WTC11 (cell line): ENCODE measurements around the gene IGSF11. TPM values are rescaled to one million over a fixed set of nuclear protein-coding genes. Genes with fewer than 3 reads are reported as not detected.

Experiments used
- ATAC-seq: fragments of 200-7000 bp; cut with Tn5 transposase; 2 replicates; pipeline ENCODE4 v1.10.0; 2021; ENCODE audit warnings: mild to moderate bottlenecking, moderate library complexity
- CTCF ChIA-PET: fragments of 300-600 bp; sonication (Branson Sonifier 250); formaldehyde crosslinking; loops from one replicate; lab custom pipeline; 2021; ENCODE audit warnings: antibody characterized with exemption; lab: Charles Lee
- POLR2A ChIA-PET: fragments of 350-600 bp; sonication (Branson Sonifier 250); formaldehyde crosslinking; loops from one replicate; lab custom pipeline; 2021; ENCODE audit warnings: antibody characterized with exemption; lab: Charles Lee
- DNase-seq: peaks from one replicate; pipeline ENCODE4 v3.0.0; 2021; ENCODE audit warnings: low spot score
- H3K27ac Mint-ChIP-seq: 2 replicates; pipeline ENCODE4 v1.8.0; 2021; ENCODE audit warnings: mixed read lengths
- H3K27me3 Mint-ChIP-seq: 2 replicates; pipeline ENCODE4 v1.8.0; 2021; ENCODE audit warnings: low read depth, mild to moderate bottlenecking, moderate library complexity, mixed read lengths
- H3K36me3 Mint-ChIP-seq: 2 replicates; pipeline ENCODE4 v1.8.0; 2021; ENCODE audit warnings: mixed read lengths
- H3K4me1 Mint-ChIP-seq: 2 replicates; pipeline ENCODE4 v1.8.0; 2022; ENCODE audit warnings: mixed read lengths
- H3K4me3 Mint-ChIP-seq: 2 replicates; pipeline ENCODE4 v1.8.0; 2021; ENCODE audit warnings: mild to moderate bottlenecking, moderate library complexity, mixed read lengths
- H3K9me3 Mint-ChIP-seq: 2 replicates; pipeline ENCODE4 v1.8.0; 2021; ENCODE audit warnings: mixed read lengths
- ATF1 ChIP-seq: sonication (generic); formaldehyde crosslinking; IDR thresholded peaks from 2 replicates; pipeline ENCODE4 v1.8.1; 2023; ENCODE audit warnings: mild to moderate bottlenecking, moderate library complexity, missing genetic modification reagents
- ELF4 ChIP-seq: sonication (generic); formaldehyde crosslinking; IDR thresholded peaks from 2 replicates; pipeline ENCODE4 v1.8.1; 2022; ENCODE audit warnings: low read depth, mild to moderate bottlenecking, moderate library complexity, missing genetic modification reagents
- GRHL2 ChIP-seq: fragments of 250-450 bp; sonication (Bioruptor Pico); IDR thresholded peaks from 2 replicates; pipeline ENCODE4 v1.8.0; 2022; ENCODE audit warnings: mild to moderate bottlenecking, moderate library complexity; ENCODE audit not compliant: insufficient replicate concordance, severe bottlenecking
- JAZF1 ChIP-seq: fragments of 250-450 bp; sonication (Bioruptor Pico); IDR thresholded peaks from 2 replicates; pipeline ENCODE4 v1.9.0; 2021; ENCODE audit warnings: moderate library complexity, mild to moderate bottlenecking, inconsistent platforms
- KAT7 ChIP-seq: sonication (generic); formaldehyde crosslinking; IDR thresholded peaks from 2 replicates; pipeline ENCODE4 v1.8.1; 2023; ENCODE audit warnings: missing genetic modification reagents, mild to moderate bottlenecking, borderline replicate concordance
- NFATC4 ChIP-seq: fragments of 250-450 bp; sonication (Bioruptor Pico); IDR thresholded peaks from 2 replicates; pipeline ENCODE4 v1.9.0; 2021; ENCODE audit warnings: mild to moderate bottlenecking
- NFYB ChIP-seq: sonication (generic); formaldehyde crosslinking; conservative IDR thresholded peaks from 2 replicates; pipeline ENCODE4 v1.8.0; 2022; ENCODE audit warnings: low read depth, missing genetic modification reagents
- NR1H2 ChIP-seq: sonication (generic); formaldehyde crosslinking; IDR thresholded peaks from 2 replicates; pipeline ENCODE4 v1.9.0; 2021; ENCODE audit warnings: mild to moderate bottlenecking, moderate library complexity, missing genetic modification reagents
- NR3C1 ChIP-seq: sonication (generic); formaldehyde crosslinking; conservative IDR thresholded peaks from 2 replicates; pipeline ENCODE4 v1.8.1; 2023; ENCODE audit warnings: low read depth, mild to moderate bottlenecking, missing genetic modification reagents
- OVOL2 ChIP-seq: fragments of 250-450 bp; sonication (Bioruptor Pico); IDR thresholded peaks from 2 replicates; pipeline ENCODE4 v1.9.0; 2021; ENCODE audit warnings: mild to moderate bottlenecking, borderline replicate concordance
- PRRX2 ChIP-seq: fragments of 250-450 bp; sonication (Bioruptor Pico); IDR thresholded peaks from 2 replicates; pipeline ENCODE4 v1.8.0; 2021; ENCODE audit warnings: mild to moderate bottlenecking
- TEAD4 ChIP-seq: sonication (generic); formaldehyde crosslinking; IDR thresholded peaks from 2 replicates; pipeline ENCODE4 v1.8.0; 2022; ENCODE audit warnings: mild to moderate bottlenecking, missing genetic modification reagents
- TP53 ChIP-seq: sonication (generic); formaldehyde crosslinking; IDR thresholded peaks from 2 replicates; pipeline ENCODE4 v1.8.1; 2023; ENCODE audit warnings: mild to moderate bottlenecking, missing genetic modification reagents
- ZNF396 ChIP-seq: fragments of 250-450 bp; sonication (Bioruptor Pico); IDR thresholded peaks from 2 replicates; pipeline ENCODE4 v1.8.0; 2021; ENCODE audit warnings: mild to moderate bottlenecking, moderate library complexity, borderline replicate concordance
- total RNA-seq: library from RNA; stranded (reverse); gene quantifications from 3 replicates; pipeline ENCODE4 v1.2.3, GENCODE V29; 2021
- TF ChIP-seq, protein P1 (sequence below): sonication (generic); formaldehyde crosslinking; IDR thresholded peaks from 2 replicates; pipeline ENCODE4 v1.8.1; 2023; ENCODE audit warnings: mild to moderate bottlenecking, moderate library complexity, missing genetic modification reagents
- TF ChIP-seq, protein P2 (sequence below): sonication (generic); formaldehyde crosslinking; IDR thresholded peaks from 2 replicates; pipeline ENCODE4 v1.8.1; 2023; ENCODE audit warnings: mild to moderate bottlenecking, missing genetic modification reagents
- TF ChIP-seq, protein P3 (sequence below): sonication (generic); formaldehyde crosslinking; IDR thresholded peaks from 2 replicates; pipeline ENCODE4 v1.8.0; 2023; ENCODE audit warnings: mild to moderate bottlenecking, missing genetic modification reagents
- TF ChIP-seq, protein P4 (sequence below): sonication (generic); formaldehyde crosslinking; IDR thresholded peaks from 2 replicates; pipeline ENCODE4 v1.8.1; 2022; ENCODE audit warnings: mild to moderate bottlenecking, missing genetic modification reagents, moderate library complexity, borderline replicate concordance

Gene IGSF11
- total RNA-seq, 1 experiment from 2014 or later: 1.6 TPM

DNA sequence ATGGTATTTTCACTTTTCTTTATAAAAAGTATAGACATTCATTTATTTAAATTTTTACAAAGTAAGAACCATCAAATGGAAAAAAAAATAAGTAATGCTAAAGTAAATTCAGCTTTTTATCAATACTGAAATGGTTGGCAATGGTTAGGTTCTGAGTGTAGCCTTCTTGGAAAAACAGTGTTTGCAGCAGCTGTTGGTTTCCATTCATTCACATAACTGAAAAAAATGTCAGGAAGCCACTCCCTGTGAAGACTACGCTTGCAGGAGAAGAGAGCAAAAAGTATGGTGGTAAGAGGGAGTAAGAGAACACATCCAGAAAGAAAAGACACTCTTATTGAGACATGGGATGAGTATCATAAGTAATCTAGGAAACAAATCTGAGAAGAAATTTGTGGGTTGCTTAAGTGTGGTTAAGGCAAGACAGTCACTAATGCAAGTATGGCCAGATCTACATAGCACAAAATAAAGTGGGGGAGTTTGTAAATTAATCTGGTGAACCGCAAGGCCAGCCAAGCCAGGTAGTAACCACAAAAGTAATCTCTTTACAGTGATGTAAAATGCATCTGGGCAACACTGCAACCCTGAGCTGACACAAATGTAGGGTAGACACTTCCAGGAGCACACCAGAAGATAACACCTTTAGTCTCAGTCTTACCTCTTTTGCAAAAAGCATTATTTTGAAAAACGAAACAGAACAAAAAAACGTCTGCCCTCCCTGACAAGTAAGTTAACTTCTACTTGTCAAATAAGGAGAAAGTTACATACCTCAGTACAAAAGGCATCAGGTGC lies 133.7 kb downstream of the IGSF11 start (continued):
- no peak for TF ChIP-seq NFATC4 (CRISPR knock-in tag)
- TF ChIP-seq, protein P1, sequence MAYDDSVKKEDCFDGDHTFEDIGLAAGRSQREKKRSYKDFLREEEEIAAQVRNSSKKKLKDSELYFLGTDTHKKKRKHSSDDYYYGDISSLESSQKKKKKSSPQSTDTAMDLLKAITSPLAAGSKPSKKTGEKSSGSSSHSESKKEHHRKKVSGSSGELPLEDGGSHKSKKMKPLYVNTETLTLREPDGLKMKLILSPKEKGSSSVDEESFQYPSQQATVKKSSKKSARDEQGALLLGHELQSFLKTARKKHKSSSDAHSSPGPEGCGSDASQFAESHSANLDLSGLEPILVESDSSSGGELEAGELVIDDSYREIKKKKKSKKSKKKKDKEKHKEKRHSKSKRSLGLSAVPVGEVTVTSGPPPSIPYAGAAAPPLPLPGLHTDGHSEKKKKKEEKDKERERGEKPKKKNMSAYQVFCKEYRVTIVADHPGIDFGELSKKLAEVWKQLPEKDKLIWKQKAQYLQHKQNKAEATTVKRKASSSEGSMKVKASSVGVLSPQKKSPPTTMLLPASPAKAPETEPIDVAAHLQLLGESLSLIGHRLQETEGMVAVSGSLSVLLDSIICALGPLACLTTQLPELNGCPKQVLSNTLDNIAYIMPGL (CRISPR knock-in tag): no peak
- no peak for TF ChIP-seq TEAD4 (CRISPR knock-in tag)
- no peak for TF ChIP-seq OVOL2
- TF ChIP-seq TP53 (CRISPR knock-in tag): no peak
- TF ChIP-seq KAT7 (CRISPR knock-in tag): no peak
- TF ChIP-seq ELF4 (CRISPR knock-in tag): no peak
- TF ChIP-seq ATF1: no peak
- TF ChIP-seq, protein P2, sequence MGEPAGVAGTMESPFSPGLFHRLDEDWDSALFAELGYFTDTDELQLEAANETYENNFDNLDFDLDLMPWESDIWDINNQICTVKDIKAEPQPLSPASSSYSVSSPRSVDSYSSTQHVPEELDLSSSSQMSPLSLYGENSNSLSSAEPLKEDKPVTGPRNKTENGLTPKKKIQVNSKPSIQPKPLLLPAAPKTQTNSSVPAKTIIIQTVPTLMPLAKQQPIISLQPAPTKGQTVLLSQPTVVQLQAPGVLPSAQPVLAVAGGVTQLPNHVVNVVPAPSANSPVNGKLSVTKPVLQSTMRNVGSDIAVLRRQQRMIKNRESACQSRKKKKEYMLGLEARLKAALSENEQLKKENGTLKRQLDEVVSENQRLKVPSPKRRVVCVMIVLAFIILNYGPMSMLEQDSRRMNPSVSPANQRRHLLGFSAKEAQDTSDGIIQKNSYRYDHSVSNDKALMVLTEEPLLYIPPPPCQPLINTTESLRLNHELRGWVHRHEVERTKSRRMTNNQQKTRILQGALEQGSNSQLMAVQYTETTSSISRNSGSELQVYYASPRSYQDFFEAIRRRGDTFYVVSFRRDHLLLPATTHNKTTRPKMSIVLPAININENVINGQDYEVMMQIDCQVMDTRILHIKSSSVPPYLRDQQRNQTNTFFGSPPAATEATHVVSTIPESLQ (CRISPR knock-in tag): no peak
- TF ChIP-seq, protein P3, sequence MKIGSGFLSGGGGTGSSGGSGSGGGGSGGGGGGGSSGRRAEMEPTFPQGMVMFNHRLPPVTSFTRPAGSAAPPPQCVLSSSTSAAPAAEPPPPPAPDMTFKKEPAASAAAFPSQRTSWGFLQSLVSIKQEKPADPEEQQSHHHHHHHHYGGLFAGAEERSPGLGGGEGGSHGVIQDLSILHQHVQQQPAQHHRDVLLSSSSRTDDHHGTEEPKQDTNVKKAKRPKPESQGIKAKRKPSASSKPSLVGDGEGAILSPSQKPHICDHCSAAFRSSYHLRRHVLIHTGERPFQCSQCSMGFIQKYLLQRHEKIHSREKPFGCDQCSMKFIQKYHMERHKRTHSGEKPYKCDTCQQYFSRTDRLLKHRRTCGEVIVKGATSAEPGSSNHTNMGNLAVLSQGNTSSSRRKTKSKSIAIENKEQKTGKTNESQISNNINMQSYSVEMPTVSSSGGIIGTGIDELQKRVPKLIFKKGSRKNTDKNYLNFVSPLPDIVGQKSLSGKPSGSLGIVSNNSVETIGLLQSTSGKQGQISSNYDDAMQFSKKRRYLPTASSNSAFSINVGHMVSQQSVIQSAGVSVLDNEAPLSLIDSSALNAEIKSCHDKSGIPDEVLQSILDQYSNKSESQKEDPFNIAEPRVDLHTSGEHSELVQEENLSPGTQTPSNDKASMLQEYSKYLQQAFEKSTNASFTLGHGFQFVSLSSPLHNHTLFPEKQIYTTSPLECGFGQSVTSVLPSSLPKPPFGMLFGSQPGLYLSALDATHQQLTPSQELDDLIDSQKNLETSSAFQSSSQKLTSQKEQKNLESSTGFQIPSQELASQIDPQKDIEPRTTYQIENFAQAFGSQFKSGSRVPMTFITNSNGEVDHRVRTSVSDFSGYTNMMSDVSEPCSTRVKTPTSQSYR (CRISPR knock-in tag): no peak
- TF ChIP-seq JAZF1 (CRISPR knock-in tag): no peak
- no peak for TF ChIP-seq NR1H2 (CRISPR knock-in tag)

DNA sequence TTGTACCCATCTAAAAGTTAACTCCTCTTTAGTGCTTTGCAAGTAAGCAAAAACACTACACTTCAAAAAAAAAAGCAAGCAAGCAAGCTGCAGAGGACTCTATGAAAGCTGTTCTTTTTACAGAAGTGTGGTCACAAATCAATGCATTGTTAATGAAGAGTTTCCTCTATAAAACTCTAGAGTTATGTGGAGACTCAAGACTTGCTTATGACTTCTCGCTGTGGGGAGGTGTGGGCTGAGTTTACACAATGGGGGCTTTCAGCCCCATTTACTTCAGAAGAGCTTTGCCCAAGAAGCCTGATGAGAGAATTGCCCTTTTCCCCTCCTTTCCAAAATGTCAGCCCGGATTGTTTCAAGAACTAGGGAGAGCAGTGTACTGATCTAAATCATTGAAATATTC lies 144.4 kb downstream of the IGSF11 start:
- no peaks in the 10 kb centered on the region for H3K9me3 Mint-ChIP-seq
- ATAC-seq (no peak), DNase-seq (no peak)
- ChIA-PET CTCF (no interaction called here), POLR2A (no interaction called here)
- TF ChIP-seq ZNF396 (CRISPR knock-in tag) (no peak), GRHL2 (CRISPR knock-in tag) (no peak), ELF4 (CRISPR knock-in tag) (no peak), PRRX2 (CRISPR knock-in tag) (no peak), NFYB (CRISPR knock-in tag) (no peak), NR3C1 (no peak)
- TF ChIP-seq, protein P4, sequence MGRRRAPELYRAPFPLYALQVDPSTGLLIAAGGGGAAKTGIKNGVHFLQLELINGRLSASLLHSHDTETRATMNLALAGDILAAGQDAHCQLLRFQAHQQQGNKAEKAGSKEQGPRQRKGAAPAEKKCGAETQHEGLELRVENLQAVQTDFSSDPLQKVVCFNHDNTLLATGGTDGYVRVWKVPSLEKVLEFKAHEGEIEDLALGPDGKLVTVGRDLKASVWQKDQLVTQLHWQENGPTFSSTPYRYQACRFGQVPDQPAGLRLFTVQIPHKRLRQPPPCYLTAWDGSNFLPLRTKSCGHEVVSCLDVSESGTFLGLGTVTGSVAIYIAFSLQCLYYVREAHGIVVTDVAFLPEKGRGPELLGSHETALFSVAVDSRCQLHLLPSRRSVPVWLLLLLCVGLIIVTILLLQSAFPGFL (CRISPR knock-in tag): no peak
- no peaks in the 10 kb centered on the region for H3K36me3 Mint-ChIP-seq
- no peak overlapping the region for H3K27ac Mint-ChIP-seq
- peaks cover 5% of the 10 kb centered on the region for H3K4me1 Mint-ChIP-seq
- no peak overlapping the region for H3K4me3 Mint-ChIP-seq
- no peaks in the 10 kb centered on the region for H3K27me3 Mint-ChIP-seq
